Stimulated activated CD4-positive, alpha-beta T cell treated with anti-CD3 and anti-CD28 coated beads, Interleukin-1b, Interleukin-23, amount 100 ng/mL, for 1 hour (primary cell): ENCODE results near the gene ZNF544.
"Not testable (repeated sequence)": the region's sequence is repeated elsewhere in the genome, so short reads cannot be mapped to it uniquely, and the experiment has no call there.

Experiments used
- DNase-seq, 2 donors: peaks; one replicate each; pipeline ENCODE4 v3.0.0-alpha.2; 2020; ENCODE audit warnings: low read depth in 2 of 2

The ZNF544 gene

GRCh38 chr19:58305065-58305931, 76.6 kb downstream of the ZNF544 start, which contains the start of gene ERVK3-1:
ERVK3-1 (plus strand) TSS chr19:58305377; CDS start chr19:58312169, 6,792 bp downstream.
- DNase-seq: peak; percentile 71 to 86

GRCh38 chr19:58305932-58306323, 77.2 kb downstream of the ZNF544 start:
- DNase-seq: no peak

GRCh38 chr19:58307736-58308135, 79.0 kb downstream of the ZNF544 start:
- no peak for DNase-seq

- not testable (repeated sequence) for DNase-seq
Measured at GRCh38 chr19:58310685-58311084, 82.0 kb downstream of the ZNF544 start.

GRCh38 chr19:58311345-58311865, 82.7 kb downstream of the ZNF544 start:
- DNase-seq: no peak
